ENCODE data around the gene MALRD1.

MALRD1 gene

DNA sequence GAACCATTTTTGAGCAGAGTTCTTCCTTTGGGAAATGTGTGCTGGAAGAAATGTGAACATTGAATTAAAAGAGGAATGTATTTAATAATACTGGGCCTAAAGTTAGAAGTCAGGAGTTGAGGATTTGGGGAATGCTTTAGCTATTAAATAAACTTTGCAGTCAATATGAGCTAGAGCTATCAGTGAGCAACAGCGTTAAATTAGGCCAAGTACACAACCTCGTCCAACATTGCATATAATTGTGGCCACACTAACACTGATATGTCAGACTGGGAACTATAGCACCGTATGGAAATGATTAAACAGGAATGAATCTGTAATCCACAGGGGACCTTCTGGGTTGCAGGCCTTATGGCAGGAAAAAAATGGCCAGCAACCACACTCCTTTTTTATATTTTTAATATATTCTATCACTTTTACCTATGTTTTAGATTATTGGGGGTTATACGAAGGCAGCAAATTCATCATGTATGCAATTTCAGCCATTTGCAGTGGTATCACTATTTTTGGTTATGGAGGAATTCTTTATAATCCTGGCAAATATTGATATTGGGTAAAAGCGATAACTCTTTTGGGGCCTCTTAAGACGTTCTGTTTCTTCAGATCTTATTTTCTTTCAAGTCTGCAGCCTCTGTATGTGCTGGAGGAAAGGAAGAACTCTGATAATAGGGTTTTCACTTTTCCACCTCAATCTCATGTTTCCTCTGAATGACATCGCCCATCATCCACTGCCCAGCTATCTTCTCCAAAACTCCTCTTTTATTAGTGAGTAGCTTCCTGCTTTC lies 531.4 kb downstream of the MALRD1 start:
- TF ChIP-seq GATA1 (IDR thresholded peaks at IDR 0.05; ENCODE audit: low read depth, low read length), result no peak
- no peak for TF ChIP-seq POLR2A (IDR thresholded peaks at IDR 0.05; ENCODE audit: low read length)
- DNase-seq, result no peak

DNA sequence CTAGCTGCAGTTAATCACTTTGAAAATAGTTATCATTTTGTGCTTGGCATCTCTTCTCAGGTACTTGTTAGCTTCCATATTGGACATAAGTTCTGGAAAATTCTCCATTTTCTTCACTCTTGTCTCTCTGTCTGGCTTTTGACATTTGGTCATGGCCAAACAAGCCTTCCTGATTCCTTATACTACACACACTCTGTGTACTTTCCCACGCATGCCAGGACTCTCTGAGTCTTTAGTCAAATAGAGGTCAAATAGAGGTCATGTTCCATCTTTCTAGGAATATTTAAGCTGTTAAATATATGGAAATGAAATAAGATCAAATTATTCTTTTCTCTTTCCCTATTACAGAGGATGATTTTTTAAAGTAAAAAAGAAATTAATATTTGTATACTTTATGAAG lies 532.1 kb downstream of the MALRD1 start:
- DNase-seq, result no peak
- TF ChIP-seq GATA1 (IDR thresholded peaks at IDR 0.05; ENCODE audit: low read depth, low read length) (no peak), POLR2A (IDR thresholded peaks at IDR 0.05; ENCODE audit: low read length) (no peak)

DNA sequence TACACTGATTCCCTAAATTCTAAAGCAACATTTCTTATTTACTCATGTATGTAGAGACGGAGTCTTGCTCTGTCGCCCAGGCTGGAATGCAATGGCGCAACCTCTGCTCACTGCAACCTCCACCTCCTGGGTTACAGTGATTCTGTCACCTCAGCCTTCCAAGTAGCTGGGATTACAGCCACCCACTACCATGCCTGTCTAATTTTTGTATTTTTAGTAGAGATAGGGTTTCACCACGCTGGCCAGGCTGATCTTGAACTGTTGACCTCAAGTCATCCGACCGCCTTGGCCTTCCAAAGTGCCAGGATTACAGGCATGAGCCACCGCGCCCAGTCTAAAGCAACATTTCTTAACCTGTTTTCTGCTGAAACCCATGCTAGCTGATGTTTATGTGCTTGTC lies 540.0 kb downstream of the MALRD1 start:
- no peak for TF ChIP-seq GATA1 (IDR thresholded peaks at IDR 0.05; ENCODE audit: low read depth, low read length)
- no peak for TF ChIP-seq POLR2A (IDR thresholded peaks at IDR 0.05; ENCODE audit: low read length)

DNA sequence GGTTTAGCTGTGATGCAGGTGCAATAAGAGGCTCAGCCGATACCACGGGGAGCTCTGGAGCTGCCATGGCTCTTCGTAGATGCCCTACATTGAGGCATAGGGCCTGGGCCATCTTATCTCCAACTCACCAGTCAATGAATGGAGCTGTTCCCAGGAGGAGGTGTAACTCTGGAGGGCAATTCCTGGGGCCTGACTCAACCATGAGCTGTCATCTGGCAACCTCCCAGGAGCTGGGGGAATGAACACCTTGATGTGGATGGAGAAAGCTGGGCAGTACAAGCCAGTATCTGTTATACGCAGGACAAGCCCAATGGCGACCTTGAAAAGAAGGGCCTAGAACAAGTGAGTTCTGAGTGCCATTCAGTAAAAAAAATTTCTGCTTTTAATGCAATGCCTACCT lies 543.7 kb downstream of the MALRD1 start:
- no peak for TF ChIP-seq GATA1 (IDR thresholded peaks at IDR 0.05; ENCODE audit: low read depth, low read length)
- no peak for TF ChIP-seq POLR2A (IDR thresholded peaks at IDR 0.05; ENCODE audit: low read length)
- DNase-seq, result no peak

More for the DNA sequence above, 540.0 kb downstream of the MALRD1 start:
- no peak for DNase-seq

DNA sequence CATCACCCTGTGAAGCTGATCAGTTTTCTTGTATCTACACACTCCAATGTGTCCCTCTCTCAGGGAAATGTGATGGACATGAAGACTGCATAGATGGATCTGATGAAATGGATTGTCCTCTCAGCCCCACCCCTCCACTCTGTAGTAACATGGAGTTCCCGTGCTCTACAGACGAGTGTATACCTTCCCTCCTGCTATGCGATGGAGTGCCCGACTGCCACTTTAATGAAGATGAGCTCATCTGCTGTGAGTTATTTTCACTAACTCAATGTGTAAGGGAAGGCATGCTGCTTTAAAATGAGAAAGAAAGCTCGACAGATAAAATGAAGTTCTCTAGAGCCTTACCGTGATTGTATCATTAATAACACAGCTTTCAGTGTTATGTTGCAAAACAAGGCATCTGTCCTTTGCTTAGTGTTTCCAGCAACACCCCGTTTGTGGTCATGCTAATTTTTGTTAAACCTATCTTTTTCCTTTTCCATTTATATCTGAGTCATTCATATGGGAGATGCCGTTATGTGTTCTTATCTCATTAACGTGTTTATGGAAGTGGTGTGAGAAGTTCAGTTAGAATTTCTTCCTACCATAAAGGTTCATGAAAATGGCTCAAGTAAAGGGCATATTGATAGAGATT lies 546.7 kb downstream of the MALRD1 start:
- TF ChIP-seq GATA1 (IDR thresholded peaks at IDR 0.05; ENCODE audit: low read depth, low read length) (no peak), POLR2A (IDR thresholded peaks at IDR 0.05; ENCODE audit: low read length) (no peak)
- no peak for DNase-seq

DNA sequence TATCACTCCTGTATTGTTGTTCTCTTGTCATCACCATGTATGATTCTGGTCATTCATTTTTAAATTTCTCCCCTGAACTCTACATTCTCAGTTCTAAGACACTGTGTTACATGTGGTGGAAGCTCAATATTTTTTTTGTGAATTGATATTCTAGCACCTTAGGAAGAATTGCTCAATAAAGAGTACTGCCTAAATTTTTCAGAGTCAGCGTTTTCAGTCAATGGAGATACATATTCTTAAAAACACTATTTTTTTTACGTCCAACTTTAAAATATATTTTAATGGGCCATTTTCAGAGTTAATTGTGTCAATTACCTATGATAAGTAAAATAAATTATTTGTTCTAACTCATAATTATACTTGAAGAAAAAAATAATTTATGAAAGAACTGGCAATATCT lies 557.2 kb downstream of the MALRD1 start:
- no peak for DNase-seq
- TF ChIP-seq POLR2A (IDR thresholded peaks at IDR 0.05; ENCODE audit: low read length), result no peak
- TF ChIP-seq GATA1 (IDR thresholded peaks at IDR 0.05; ENCODE audit: low read depth, low read length), result no peak

DNA sequence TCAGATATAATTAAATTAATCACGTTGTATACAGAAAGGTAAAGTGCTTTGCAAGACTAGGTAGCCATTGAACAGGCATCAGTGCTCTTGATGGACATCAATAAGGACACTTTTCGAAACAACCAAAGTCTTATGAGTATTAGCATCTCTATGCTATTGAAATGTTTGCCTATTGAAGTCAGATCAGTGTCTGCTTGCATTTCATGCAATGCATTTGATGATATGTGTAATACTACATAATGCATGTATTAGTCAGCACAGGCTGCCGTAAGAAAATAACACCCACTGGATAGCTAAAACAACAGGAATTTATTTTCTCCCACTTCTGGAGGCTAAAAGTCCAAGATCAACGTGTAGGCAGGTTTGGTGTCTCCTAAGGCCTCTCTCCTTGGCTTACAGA lies 558.4 kb downstream of the MALRD1 start:
- no peak for TF ChIP-seq POLR2A (IDR thresholded peaks at IDR 0.05; ENCODE audit: low read length)
- no peak for TF ChIP-seq GATA1 (IDR thresholded peaks at IDR 0.05; ENCODE audit: low read depth, low read length)
- no peak for DNase-seq

DNA sequence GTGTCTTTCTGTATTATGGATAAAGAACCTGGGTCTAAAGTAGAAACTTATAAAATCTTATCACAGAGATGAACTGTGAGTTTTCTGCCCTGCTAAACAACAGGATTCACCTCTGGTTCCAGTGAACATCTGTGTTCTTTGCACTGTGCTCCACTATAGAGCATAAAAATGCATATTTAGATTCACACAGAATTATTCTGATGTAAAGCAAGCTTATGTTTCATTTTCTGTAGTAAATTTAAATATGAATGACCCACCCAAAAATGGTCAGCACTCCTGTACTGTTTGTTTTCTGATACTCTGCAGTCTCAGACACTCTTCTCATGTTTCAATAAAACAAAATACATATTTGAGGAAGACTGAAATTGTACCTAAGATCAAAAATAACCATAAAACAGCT lies 563.2 kb downstream of the MALRD1 start:
- TF ChIP-seq POLR2A (IDR thresholded peaks at IDR 0.05; ENCODE audit: low read length), result no peak
- no peak for TF ChIP-seq GATA1 (IDR thresholded peaks at IDR 0.05; ENCODE audit: low read depth, low read length)
- DNase-seq, result no peak

DNA sequence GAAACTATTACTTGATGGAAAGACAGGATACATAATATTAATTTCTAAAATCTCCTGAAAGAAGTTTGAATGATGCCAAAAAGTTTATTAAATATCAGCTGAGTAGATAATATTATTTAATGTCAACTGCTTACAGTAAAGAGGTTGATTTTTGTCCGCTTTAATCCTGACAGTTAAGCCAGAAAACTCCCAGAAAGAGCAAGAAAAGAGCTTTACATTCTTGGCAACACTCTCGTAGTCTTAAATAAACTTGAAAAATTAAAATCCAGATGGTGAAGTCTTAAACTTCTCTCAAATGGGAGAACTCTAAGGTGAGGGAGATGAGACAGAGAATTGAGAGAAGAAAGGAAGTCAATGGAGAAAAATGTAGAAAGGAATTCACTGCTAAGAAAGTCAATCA lies 568.4 kb downstream of the MALRD1 start:
- no peak for DNase-seq

DNA sequence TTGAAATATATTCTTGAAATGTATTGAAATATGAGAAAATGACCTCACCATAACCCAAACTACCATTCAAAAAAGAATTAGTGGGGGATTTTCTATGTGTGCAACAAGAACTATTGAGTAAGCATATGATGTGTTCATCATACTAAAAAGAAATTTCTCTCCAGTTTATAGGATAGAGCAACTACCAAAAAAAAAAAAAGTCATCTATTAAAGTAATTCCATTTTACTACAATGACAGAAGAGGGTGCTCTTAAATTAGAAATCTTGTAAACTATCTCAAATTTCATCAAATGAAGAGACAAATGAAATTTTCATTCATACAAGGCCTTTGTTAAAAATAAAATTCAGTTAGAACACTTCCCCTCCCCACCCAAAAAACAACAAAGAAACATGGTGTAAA lies 572.2 kb downstream of the MALRD1 start:
- TF ChIP-seq POLR2A (IDR thresholded peaks at IDR 0.05; ENCODE audit: low read length), result no peak
- no peak for TF ChIP-seq GATA1 (IDR thresholded peaks at IDR 0.05; ENCODE audit: low read depth, low read length)
- no peak for DNase-seq

More for the DNA sequence above, 568.4 kb downstream of the MALRD1 start:
- TF ChIP-seq GATA1 (IDR thresholded peaks at IDR 0.05; ENCODE audit: low read depth, low read length) (no peak), POLR2A (IDR thresholded peaks at IDR 0.05; ENCODE audit: low read length) (no peak)

DNA sequence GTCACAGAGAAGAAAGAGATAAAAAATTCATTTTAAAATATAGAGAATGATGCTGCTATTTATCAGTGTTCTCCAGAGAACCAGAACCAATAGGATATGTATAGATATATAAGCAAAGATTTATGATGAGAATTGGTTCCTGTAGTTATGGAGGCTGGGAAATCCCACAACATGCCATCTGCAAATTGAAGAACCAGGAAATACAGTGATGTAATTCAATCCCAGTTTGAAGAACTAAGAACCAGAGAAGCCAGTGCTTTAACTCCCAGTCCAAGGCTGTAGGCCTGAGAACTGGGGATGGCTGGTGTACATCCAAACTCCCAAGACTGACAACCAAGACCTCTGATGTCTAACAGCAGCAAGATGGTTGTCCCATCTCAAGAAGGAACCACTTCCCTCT lies 574.7 kb downstream of the MALRD1 start:
- no peak for TF ChIP-seq GATA1 (IDR thresholded peaks at IDR 0.05; ENCODE audit: low read depth, low read length)
- no peak for TF ChIP-seq POLR2A (IDR thresholded peaks at IDR 0.05; ENCODE audit: low read length)
- DNase-seq, result no peak

DNA sequence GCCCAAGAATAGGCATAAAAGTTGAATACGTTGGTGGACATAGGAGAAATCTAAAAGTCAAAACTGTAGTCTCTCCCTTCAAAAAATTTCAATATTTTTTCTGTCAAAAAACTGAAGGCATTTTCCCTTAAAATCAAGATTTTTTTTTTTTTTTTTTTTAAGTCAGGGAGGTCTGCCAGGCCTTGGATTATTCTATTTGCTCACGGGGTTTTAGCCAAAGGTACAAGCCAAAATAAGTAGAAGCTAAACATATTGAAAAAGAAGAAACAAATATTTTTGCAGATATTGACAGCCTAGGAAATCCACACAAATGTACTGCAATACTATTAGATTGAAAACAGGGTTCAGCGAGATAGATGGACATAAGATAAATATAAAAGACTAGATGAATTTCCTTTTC lies 577.6 kb downstream of the MALRD1 start:
- TF ChIP-seq POLR2A (IDR thresholded peaks at IDR 0.05; ENCODE audit: low read length) (no peak), GATA1 (IDR thresholded peaks at IDR 0.05; ENCODE audit: low read depth, low read length) (no peak)
- DNase-seq, result no peak

DNA sequence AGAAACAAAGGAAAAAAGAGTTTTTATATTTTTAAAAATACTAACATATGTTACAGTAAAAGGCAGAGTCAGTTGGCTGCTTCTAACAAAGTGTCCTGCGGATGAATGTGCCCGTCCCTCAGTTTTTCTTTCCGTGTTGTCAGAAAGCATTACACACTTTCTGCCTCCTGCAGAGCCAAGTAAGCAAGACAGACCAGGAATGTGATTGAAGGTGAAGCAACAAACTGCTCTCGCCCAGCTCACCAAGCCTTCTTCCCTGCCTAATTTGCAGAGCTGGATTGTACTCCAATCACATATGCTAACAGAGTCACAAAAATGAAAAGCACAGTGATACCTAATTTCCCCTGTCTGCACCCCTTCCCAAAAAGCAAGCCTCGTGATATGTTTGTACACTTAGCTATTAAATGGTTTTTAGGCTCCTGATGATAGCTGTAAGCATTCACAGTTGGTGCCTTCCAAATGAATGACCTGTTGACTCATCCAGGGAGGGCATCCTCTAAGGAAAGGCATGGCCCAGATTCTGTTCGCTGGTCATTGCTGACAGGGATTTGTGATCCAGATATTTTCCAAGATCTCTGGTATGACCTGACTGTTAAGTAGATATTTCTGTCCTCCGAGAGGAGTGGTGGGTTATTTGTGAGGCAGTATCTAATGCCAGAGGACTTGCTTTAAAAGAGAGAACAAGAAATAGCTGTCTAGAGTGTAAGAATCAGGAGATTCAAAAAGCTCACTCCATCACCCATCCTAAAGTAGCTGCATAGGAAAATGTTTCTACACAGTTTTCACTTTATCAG lies 580.4 kb downstream of the MALRD1 start:
- TF ChIP-seq POLR2A (IDR thresholded peaks at IDR 0.05; ENCODE audit: low read length), result no peak
- TF ChIP-seq GATA1 (IDR thresholded peaks at IDR 0.05; ENCODE audit: low read depth, low read length), result no peak
- DNase-seq, result no peak

DNA sequence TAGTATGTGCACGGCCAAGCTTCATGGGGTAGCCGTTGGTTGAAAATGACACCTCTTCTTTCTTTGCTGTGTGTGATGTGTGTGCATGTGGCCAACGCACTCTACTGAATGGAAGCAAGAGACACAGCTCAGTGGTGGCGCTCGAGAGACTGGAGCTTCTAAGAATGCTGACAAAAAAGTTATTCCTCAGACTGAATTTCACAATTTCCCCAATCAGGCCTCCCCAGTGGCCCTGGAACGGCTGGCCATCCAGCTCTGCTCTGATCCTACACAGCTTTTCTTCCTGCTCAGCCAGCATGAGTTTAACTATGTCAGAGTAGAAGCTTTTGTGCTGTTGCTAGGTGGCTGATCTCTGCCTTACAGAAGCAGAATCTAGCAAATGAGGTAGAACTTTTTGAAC lies 581.0 kb downstream of the MALRD1 start:
- no peak for DNase-seq
- TF ChIP-seq POLR2A (IDR thresholded peaks at IDR 0.05; ENCODE audit: low read length), result no peak
- TF ChIP-seq GATA1 (IDR thresholded peaks at IDR 0.05; ENCODE audit: low read depth, low read length), result no peak

Data from erythroblast (primary cell).